Neural cell (in vitro differentiated cells): Measurements from ENCODE around the gene PRIMA1. TPM values are rescaled to one million over a fixed set of nuclear protein-coding genes. Genes with fewer than 3 reads are reported as not detected.

Experiments
- H2AFZ ChIP-seq: fragments of 200-600, 300-800 bp; sonication (generic), shearing (Covaris generic); 2 replicates; pipeline ENCODE4 v1.6.0; 2014; ENCODE audit warnings: low read depth, mild to moderate bottlenecking, antibody characterized with exemption, low read length, moderate library complexity
- H3F3A ChIP-seq: fragments of 200-600 bp; shearing (Covaris generic); 2 replicates; pipeline ENCODE4 v1.6.1; 2016; ENCODE audit warnings: mild to moderate bottlenecking, moderate library complexity, mixed read lengths, antibody characterized with exemption, low read length; ENCODE audit not compliant: insufficient read depth, poor library complexity, severe bottlenecking
- H3K27ac ChIP-seq: fragments of 200-600, 300-800 bp; sonication (generic), shearing (Covaris generic); 2 replicates; pipeline ENCODE4 v1.5.1; 2014; ENCODE audit warnings: mild to moderate bottlenecking, low read length, moderate library complexity
- H3K27me3 ChIP-seq: fragments of 300-800, 200-600 bp; sonication (generic), shearing (Covaris generic); 2 replicates; pipeline ENCODE4 v1.6.0; 2014; ENCODE audit warnings: mild to moderate bottlenecking, low read depth, low read length, moderate library complexity; ENCODE audit not compliant: insufficient read depth
- H3K36me3 ChIP-seq: fragments of 300-800, 200-600 bp; sonication (generic), shearing (Covaris generic); 2 replicates; pipeline ENCODE4 v1.5.1; 2014; ENCODE audit warnings: mild to moderate bottlenecking, antibody characterized with exemption, low read length, moderate library complexity; ENCODE audit not compliant: insufficient read depth
- H3K4me2 ChIP-seq: fragments of 300-800, 200-600 bp; sonication (generic), shearing (Covaris generic); 2 replicates; pipeline ENCODE4 v1.6.0; 2014; ENCODE audit warnings: mild to moderate bottlenecking, low read length
- H3K4me3 ChIP-seq: fragments of 300-800, 200-600 bp; sonication (generic), shearing (Covaris generic); 2 replicates; pipeline ENCODE4 v1.5.1; 2014; ENCODE audit warnings: mild to moderate bottlenecking, low read length, moderate library complexity
- H3K79me2 ChIP-seq: fragments of 200-600 bp; shearing (Covaris generic); replicated peaks from 2 replicates; pipeline ENCODE4 v1.6.0; 2014; ENCODE audit warnings: mild to moderate bottlenecking, low read length, moderate library complexity; ENCODE audit not compliant: insufficient read depth
- H3K9ac ChIP-seq: fragments of 300-800, 200-600 bp; sonication (generic), shearing (Covaris generic); 2 replicates; pipeline ENCODE4 v1.6.1; 2016; ENCODE audit warnings: mild to moderate bottlenecking, low read length, mixed read lengths
- H3K9me2 ChIP-seq: fragments of 200-600 bp; shearing (Covaris generic); 2 replicates; pipeline ENCODE4 v1.6.1; 2016; ENCODE audit warnings: mild to moderate bottlenecking, low read length, mixed read lengths; ENCODE audit not compliant: insufficient read depth
- H3K9me3 ChIP-seq: fragments of 200-600, 300-800 bp; sonication (generic), shearing (Covaris generic); 2 replicates; pipeline ENCODE4 v1.6.1; 2016; ENCODE audit warnings: mild to moderate bottlenecking, mixed run types, low read length, moderate library complexity, mixed read lengths
- H4K20me1 ChIP-seq: fragments of 200-600 bp; shearing (Covaris generic); 2 replicates; pipeline ENCODE4 v1.6.1; 2016; ENCODE audit warnings: mild to moderate bottlenecking, mixed run types; ENCODE audit not compliant: insufficient read depth
- EP300 ChIP-seq: fragments of 450-650 bp; conservative IDR thresholded peaks from 2 replicates; pipeline ENCODE4 v1.6.1; 2014; ENCODE audit warnings: antibody characterized with exemption, mild to moderate bottlenecking, moderate library complexity; ENCODE audit not compliant: poor library complexity, severe bottlenecking
- EZH2 ChIP-seq: fragments of 200-600, 300-800 bp; shearing (Covaris generic), sonication (generic); IDR thresholded peaks from 2 replicates; pipeline ENCODE4 v1.6.1; 2014; ENCODE audit warnings: antibody characterized with exemption, low read length, borderline replicate concordance, mild to moderate bottlenecking; ENCODE audit not compliant: insufficient read depth, poor library complexity, severe bottlenecking
- MXI1 ChIP-seq: fragments of 450-650 bp; conservative IDR thresholded peaks from 2 replicates; pipeline ENCODE4 v1.6.1; 2014; ENCODE audit warnings: antibody characterized with exemption, mild to moderate bottlenecking; ENCODE audit not compliant: poor library complexity, severe bottlenecking
- POLR2AphosphoS5 ChIP-seq: IDR thresholded peaks from 2 replicates; pipeline ENCODE4 v1.6.1; 2012
- RAD21 ChIP-seq: fragments of 450-650 bp; conservative IDR thresholded peaks from 2 replicates; pipeline ENCODE4 v1.6.1; 2014; ENCODE audit warnings: antibody characterized with exemption, mild to moderate bottlenecking, moderate library complexity
- SMC3 ChIP-seq: fragments of 450-650 bp; conservative IDR thresholded peaks from 2 replicates; pipeline ENCODE4 v1.6.1; 2014; ENCODE audit warnings: antibody characterized with exemption, mild to moderate bottlenecking, moderate library complexity; ENCODE audit not compliant: poor library complexity
- TAF1 ChIP-seq: IDR thresholded peaks from 2 replicates; pipeline ENCODE4 v1.6.1; 2012; ENCODE audit warnings: low read depth
- polyA plus RNA-seq: library from polyadenylated mRNA; depleted of rRNA; stranded (reverse); fragments of >200 nt; gene quantifications from 2 replicates; pipeline ENCODE4 v1.2.3, GENCODE V29; 2014
- TF ChIP-seq, protein P1 (sequence below): IDR thresholded peaks from 2 replicates; pipeline ENCODE4 v1.6.1; 2012; ENCODE audit warnings: borderline replicate concordance
- TF ChIP-seq, protein P2 (sequence below): fragments of 450-650 bp; IDR thresholded peaks from 2 replicates; pipeline ENCODE4 v1.5.1; 2014; ENCODE audit warnings: antibody characterized with exemption, mild to moderate bottlenecking, moderate library complexity; ENCODE audit not compliant: poor library complexity, severe bottlenecking

Gene PRIMA1
- polyA plus RNA-seq, 1 donor from 2014 or later = not detected

DNA sequence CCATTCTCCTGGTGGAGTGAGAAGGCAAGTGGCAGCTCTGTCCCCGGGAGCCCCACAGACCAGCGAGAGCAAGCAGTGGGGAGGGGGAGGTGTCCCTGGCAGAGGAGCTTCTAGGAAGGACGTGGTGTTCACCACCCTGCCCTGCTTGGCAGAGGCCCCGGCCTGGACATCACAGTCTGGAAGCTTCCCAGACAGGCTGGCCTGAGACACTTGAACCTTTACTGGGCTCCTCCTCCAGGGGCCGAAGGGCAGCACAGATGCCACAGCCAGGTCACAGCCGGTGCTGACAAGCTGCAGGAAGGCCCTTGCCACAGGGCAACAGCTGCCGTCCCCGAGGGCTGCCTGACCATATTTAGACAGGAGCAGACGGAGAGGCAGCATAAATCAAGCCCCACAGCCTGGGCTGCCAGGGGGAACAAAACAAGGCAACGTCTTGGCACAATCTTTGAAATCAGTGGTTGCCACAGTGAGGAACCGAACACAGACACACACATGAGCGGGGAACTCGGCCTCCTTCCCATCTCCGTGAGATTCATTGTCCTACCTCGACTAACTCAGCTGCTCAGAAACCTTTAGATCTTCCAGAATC, 28.5 kb downstream of the PRIMA1 start:
- Histone ChIP-seq H3K79me2 (no peaks in the 10 kb centered on the region), H3K27me3 (no peaks in the 10 kb centered on the region), H3K4me3 (no peak overlapping the region), H3F3A (no peaks in the 10 kb centered on the region), H3K36me3 (no peaks in the 10 kb centered on the region), H3K4me2 (no peak overlapping the region), H3K27ac (no peak overlapping the region), H3K9me3 (no peaks in the 10 kb centered on the region), H3K9me2 (no peaks in the 10 kb centered on the region), H2AFZ (no peak overlapping the region), H4K20me1 (no peaks in the 10 kb centered on the region), H3K9ac (no peak overlapping the region)
- TF ChIP-seq SMC3 (no peak), EZH2 (no peak), TAF1 (no peak), EP300 (no peak), RAD21 (no peak), MXI1 (no peak), POLR2AphosphoS5 (no peak)
- TF ChIP-seq, protein P1, sequence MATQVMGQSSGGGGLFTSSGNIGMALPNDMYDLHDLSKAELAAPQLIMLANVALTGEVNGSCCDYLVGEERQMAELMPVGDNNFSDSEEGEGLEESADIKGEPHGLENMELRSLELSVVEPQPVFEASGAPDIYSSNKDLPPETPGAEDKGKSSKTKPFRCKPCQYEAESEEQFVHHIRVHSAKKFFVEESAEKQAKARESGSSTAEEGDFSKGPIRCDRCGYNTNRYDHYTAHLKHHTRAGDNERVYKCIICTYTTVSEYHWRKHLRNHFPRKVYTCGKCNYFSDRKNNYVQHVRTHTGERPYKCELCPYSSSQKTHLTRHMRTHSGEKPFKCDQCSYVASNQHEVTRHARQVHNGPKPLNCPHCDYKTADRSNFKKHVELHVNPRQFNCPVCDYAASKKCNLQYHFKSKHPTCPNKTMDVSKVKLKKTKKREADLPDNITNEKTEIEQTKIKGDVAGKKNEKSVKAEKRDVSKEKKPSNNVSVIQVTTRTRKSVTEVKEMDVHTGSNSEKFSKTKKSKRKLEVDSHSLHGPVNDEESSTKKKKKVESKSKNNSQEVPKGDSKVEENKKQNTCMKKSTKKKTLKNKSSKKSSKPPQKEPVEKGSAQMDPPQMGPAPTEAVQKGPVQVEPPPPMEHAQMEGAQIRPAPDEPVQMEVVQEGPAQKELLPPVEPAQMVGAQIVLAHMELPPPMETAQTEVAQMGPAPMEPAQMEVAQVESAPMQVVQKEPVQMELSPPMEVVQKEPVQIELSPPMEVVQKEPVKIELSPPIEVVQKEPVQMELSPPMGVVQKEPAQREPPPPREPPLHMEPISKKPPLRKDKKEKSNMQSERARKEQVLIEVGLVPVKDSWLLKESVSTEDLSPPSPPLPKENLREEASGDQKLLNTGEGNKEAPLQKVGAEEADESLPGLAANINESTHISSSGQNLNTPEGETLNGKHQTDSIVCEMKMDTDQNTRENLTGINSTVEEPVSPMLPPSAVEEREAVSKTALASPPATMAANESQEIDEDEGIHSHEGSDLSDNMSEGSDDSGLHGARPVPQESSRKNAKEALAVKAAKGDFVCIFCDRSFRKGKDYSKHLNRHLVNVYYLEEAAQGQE = no peak
- TF ChIP-seq, protein P2, sequence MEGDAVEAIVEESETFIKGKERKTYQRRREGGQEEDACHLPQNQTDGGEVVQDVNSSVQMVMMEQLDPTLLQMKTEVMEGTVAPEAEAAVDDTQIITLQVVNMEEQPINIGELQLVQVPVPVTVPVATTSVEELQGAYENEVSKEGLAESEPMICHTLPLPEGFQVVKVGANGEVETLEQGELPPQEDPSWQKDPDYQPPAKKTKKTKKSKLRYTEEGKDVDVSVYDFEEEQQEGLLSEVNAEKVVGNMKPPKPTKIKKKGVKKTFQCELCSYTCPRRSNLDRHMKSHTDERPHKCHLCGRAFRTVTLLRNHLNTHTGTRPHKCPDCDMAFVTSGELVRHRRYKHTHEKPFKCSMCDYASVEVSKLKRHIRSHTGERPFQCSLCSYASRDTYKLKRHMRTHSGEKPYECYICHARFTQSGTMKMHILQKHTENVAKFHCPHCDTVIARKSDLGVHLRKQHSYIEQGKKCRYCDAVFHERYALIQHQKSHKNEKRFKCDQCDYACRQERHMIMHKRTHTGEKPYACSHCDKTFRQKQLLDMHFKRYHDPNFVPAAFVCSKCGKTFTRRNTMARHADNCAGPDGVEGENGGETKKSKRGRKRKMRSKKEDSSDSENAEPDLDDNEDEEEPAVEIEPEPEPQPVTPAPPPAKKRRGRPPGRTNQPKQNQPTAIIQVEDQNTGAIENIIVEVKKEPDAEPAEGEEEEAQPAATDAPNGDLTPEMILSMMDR = no peak

GRCh38 chr14:93757206-93757605, 31.1 kb downstream of the PRIMA1 start:
- no peak for TF ChIP-seq MXI1
- no peak for TF ChIP-seq EP300
- no peak for TF ChIP-seq EZH2
- no peak for TF ChIP-seq RAD21
- TF ChIP-seq, protein P1 = no peak
- TF ChIP-seq TAF1 = no peak
- no peak for TF ChIP-seq SMC3
- no peak for TF ChIP-seq POLR2AphosphoS5
- TF ChIP-seq, protein P2 = no peak

More at GRCh38 chr14:93757206-93757605, 31.1 kb downstream of the PRIMA1 start:
- Histone ChIP-seq H3K27me3 (no peaks in the 10 kb centered on the region), H3K4me2 (no peak overlapping the region), H4K20me1 (no peaks in the 10 kb centered on the region), H3K9me2 (no peaks in the 10 kb centered on the region), H3K27ac (no peak overlapping the region), H3K9ac (no peak overlapping the region), H3K9me3 (no peaks in the 10 kb centered on the region), H2AFZ (no peak overlapping the region), H3F3A (no peaks in the 10 kb centered on the region), H3K36me3 (no peaks in the 10 kb centered on the region), H3K79me2 (no peaks in the 10 kb centered on the region), H3K4me3 (no peak overlapping the region)
